HCT116 (cell line): ENCODE results near the gene FHOD1. TPM values are rescaled to one million over a fixed set of nuclear protein-coding genes. Genes with fewer than 3 reads are reported as not detected.
A peak's percentile ranks its signal among the peaks of the same experiment; 100 is the strongest.

Experiments
- ATAC-seq: fragments of 200-7000 bp; cut with Tn5 transposase; 2 replicates; pipeline ENCODE4 v1.9.1; 2020; ENCODE audit warnings: mild to moderate bottlenecking, moderate library complexity
- BruUV-seq: library from RNA; stranded (reverse); fragments of 400-500 nt; replicated peaks from 2 replicates; lab custom pipeline; 2021; lab: Mats Ljungman, UMichigan
- CTCF ChIA-PET: fragments of 300-600 bp; sonication (Branson Sonifier 250); formaldehyde crosslinking; loops from one replicate; lab custom pipeline; 2021; ENCODE audit warnings: antibody characterized with exemption; lab: Charles Lee
- POLR2A ChIA-PET: fragments of 300-600, 350-600 bp; sonication (Branson Sonifier 250); formaldehyde crosslinking; loops from one replicate; lab custom pipeline; 2021; ENCODE audit warnings: antibody characterized with exemption; lab: Charles Lee
- RAD21 ChIA-PET, 2 experiments: fragments of 300-600 bp; sonication (Branson Sonifier 250); formaldehyde crosslinking; loops; one replicate each; lab custom pipeline; 2023; ENCODE audit warnings: low total read pairs in 2 of 2; ENCODE audit not compliant: uncharacterized antibody in 2 of 2, unreplicated experiment in 2 of 2, low non-redundant PET in 1 of 2; lab: Charles Lee
- DNase-seq: peaks from one replicate; pipeline ENCODE4 v3.0.0-alpha.2; 2010; ENCODE audit warnings: low read depth, low spot score
- H2AFZ ChIP-seq: fragments of 200-600 bp; shearing (Covaris generic), sonication (generic); 2 replicates; pipeline ENCODE4 v1.6.1; 2017; ENCODE audit warnings: low read depth, mixed run types, mixed read lengths, antibody characterized with exemption, low read length; ENCODE audit not compliant: poor library complexity, severe bottlenecking
- H3K27ac ChIP-seq: 2 replicates; pipeline ENCODE4 v1.5.1; 2012; ENCODE audit warnings: low read depth, low read length
- H3K27me3 ChIP-seq: fragments of 200-600 bp; sonication (generic); 2 replicates; pipeline ENCODE4 v1.6.1; 2016; ENCODE audit warnings: mixed run types, low read length, mixed read lengths; ENCODE audit not compliant: insufficient read depth
- H3K36me3 ChIP-seq, 2 experiments: fragments of 200-500 bp in 1 of 2; fragments of 200-600 bp in 1 of 2; sonication (Bioruptor generic) in 1 of 2; sonication (generic) in 1 of 2; 2 replicates each; pipeline versions ENCODE4 v1.5.1 to v1.6.1; 2014 to 2016; ENCODE audit warnings: low read length in 2 of 2, inconsistent platforms in 1 of 2, mixed read lengths in 1 of 2, mixed run types in 1 of 2; ENCODE audit not compliant: insufficient read depth in 2 of 2, control insufficient read depth in 1 of 2
- H3K4me1 ChIP-seq, 2 experiments: fragments of 200-600 bp in 1 of 2; sonication (generic) in 1 of 2; 2 replicates each; pipeline versions ENCODE4 v1.5.1 to v1.6.1; 2012 to 2017; ENCODE audit warnings: low read length in 2 of 2, inconsistent platforms in 1 of 2, mild to moderate bottlenecking in 1 of 2, mixed read lengths in 1 of 2, mixed run types in 1 of 2, moderate library complexity in 1 of 2; ENCODE audit not compliant: insufficient read depth in 2 of 2, control insufficient read depth in 1 of 2
- H3K4me2 ChIP-seq: fragments of 200-600 bp; sonication (generic); 2 replicates; pipeline ENCODE4 v1.6.1; 2017; ENCODE audit warnings: mixed run types, low read length, mixed read lengths
- H3K4me3 ChIP-seq, 2 experiments: fragments of 200-600 bp in 1 of 2; sonication (generic) in 1 of 2; replicated peaks in 1 of 2; 2 replicates each; pipeline ENCODE4 v1.5.1; 2011 to 2016; ENCODE audit warnings: low read length in 2 of 2, control low read depth in 1 of 2, low read depth in 1 of 2, mild to moderate bottlenecking in 1 of 2, mixed read lengths in 1 of 2, mixed run types in 1 of 2
- H3K79me2 ChIP-seq: fragments of 200-600 bp; sonication (generic); 2 replicates; pipeline ENCODE4 v1.6.1; 2017; ENCODE audit warnings: mild to moderate bottlenecking, mixed run types, low read length, moderate library complexity, mixed read lengths; ENCODE audit not compliant: insufficient read depth
- H3K9ac ChIP-seq: fragments of 200-600 bp; sonication (generic); 2 replicates; pipeline ENCODE4 v1.6.1; 2016; ENCODE audit warnings: low read length, mixed read lengths
- H3K9me2 ChIP-seq: fragments of 200-600 bp; sonication (generic), shearing (Covaris generic); 2 replicates; pipeline ENCODE4 v1.6.1; 2017; ENCODE audit warnings: mixed run types, mild to moderate bottlenecking, moderate library complexity; ENCODE audit not compliant: insufficient read depth
- H3K9me3 ChIP-seq, 2 experiments: fragments of 200-500 bp in 1 of 2; fragments of 200-600 bp in 1 of 2; sonication (Bioruptor generic) in 1 of 2; sonication (generic) in 1 of 2; 2 replicates each; pipeline ENCODE4 v1.6.1; 2014 to 2017; ENCODE audit warnings: low read length in 2 of 2, mixed read lengths in 2 of 2, inconsistent platforms in 1 of 2, low read depth in 1 of 2, mild to moderate bottlenecking in 1 of 2, mixed run types in 1 of 2, moderate library complexity in 1 of 2; ENCODE audit not compliant: control insufficient read depth in 1 of 2, insufficient read depth in 1 of 2
- H4K20me1 ChIP-seq: fragments of 200-600 bp; sonication (generic), shearing (Covaris generic); 2 replicates; pipeline ENCODE4 v1.6.1; 2017; ENCODE audit warnings: mixed run types, mild to moderate bottlenecking, moderate library complexity; ENCODE audit not compliant: insufficient read depth
- CTCF ChIP-seq, 3 experiments: fragments of 200-600 bp in 1 of 3; sonication (generic) in 1 of 3; IDR thresholded peaks in 2 of 3; conservative IDR thresholded peaks in 1 of 3; 2 replicates each; pipeline ENCODE4 v1.5.1; 2012 to 2017; ENCODE audit warnings: low read depth in 2 of 3, low read length in 2 of 3, antibody characterized with exemption in 1 of 3, borderline replicate concordance in 1 of 3, control low read depth in 1 of 3, mild to moderate bottlenecking in 1 of 3, mixed read lengths in 1 of 3, mixed run types in 1 of 3, moderate library complexity in 1 of 3; ENCODE audit not compliant: insufficient read depth in 1 of 3
- EGR1 ChIP-seq: IDR thresholded peaks from 2 replicates; pipeline ENCODE4 v1.6.1; 2012; ENCODE audit warnings: low read depth
- FOSL1 ChIP-seq: IDR thresholded peaks from 2 replicates; pipeline ENCODE4 v1.6.1; 2012; ENCODE audit warnings: low read depth
- POLR2A ChIP-seq: IDR thresholded peaks from 2 replicates; pipeline ENCODE4 v1.7.0; 2011; ENCODE audit warnings: borderline replicate concordance; ENCODE audit not compliant: insufficient read depth, insufficient read length; ENCODE audit errors: extremely low read depth
- POLR2AphosphoS5 ChIP-seq: IDR thresholded peaks from 2 replicates; pipeline ENCODE4 v1.6.1; 2011; ENCODE audit warnings: mild to moderate bottlenecking, low read depth, low read length, moderate library complexity
- RAD21 ChIP-seq: IDR thresholded peaks from 2 replicates; pipeline ENCODE4 v1.6.1; 2012; ENCODE audit warnings: low read depth, mild to moderate bottlenecking
- SRF ChIP-seq: IDR thresholded peaks from 2 replicates; pipeline ENCODE4 v1.6.1; 2012; ENCODE audit warnings: low read depth
- TCF7L2 ChIP-seq: IDR thresholded peaks from 2 replicates; pipeline ENCODE4 v1.7.0; 2011; ENCODE audit warnings: borderline replicate concordance, inconsistent platforms; ENCODE audit not compliant: insufficient read depth, insufficient read length; ENCODE audit errors: extremely low read depth
- YY1 ChIP-seq: IDR thresholded peaks from 2 replicates; pipeline ENCODE4 v1.6.1; 2011; ENCODE audit warnings: low read length, low read depth, moderate library complexity, mild to moderate bottlenecking; ENCODE audit not compliant: insufficient replicate concordance; ENCODE audit errors: extremely low read depth
- ZFX ChIP-seq: fragments of 450-650 bp; IDR thresholded peaks from 2 replicates; pipeline ENCODE4 v1.6.1; 2017
- intact Hi-C: fragments of 100-400 bp; cut with micrococcal nuclease; formaldehyde crosslinking; loops from 2 replicates; pipeline ENCODE4 v1.10.0; 2022
- total RNA-seq: library from RNA; stranded (reverse); gene quantifications from one replicate; pipeline ENCODE4 v1.2.1, GENCODE V29; 2021; ENCODE audit not compliant: unreplicated experiment
- TF ChIP-seq, protein P1 (sequence below): IDR thresholded peaks from 2 replicates; pipeline ENCODE4 v1.6.1; 2012

Gene FHOD1
- total RNA-seq, 1 experiment from 2014 or later = 69.2 TPM

DNA sequence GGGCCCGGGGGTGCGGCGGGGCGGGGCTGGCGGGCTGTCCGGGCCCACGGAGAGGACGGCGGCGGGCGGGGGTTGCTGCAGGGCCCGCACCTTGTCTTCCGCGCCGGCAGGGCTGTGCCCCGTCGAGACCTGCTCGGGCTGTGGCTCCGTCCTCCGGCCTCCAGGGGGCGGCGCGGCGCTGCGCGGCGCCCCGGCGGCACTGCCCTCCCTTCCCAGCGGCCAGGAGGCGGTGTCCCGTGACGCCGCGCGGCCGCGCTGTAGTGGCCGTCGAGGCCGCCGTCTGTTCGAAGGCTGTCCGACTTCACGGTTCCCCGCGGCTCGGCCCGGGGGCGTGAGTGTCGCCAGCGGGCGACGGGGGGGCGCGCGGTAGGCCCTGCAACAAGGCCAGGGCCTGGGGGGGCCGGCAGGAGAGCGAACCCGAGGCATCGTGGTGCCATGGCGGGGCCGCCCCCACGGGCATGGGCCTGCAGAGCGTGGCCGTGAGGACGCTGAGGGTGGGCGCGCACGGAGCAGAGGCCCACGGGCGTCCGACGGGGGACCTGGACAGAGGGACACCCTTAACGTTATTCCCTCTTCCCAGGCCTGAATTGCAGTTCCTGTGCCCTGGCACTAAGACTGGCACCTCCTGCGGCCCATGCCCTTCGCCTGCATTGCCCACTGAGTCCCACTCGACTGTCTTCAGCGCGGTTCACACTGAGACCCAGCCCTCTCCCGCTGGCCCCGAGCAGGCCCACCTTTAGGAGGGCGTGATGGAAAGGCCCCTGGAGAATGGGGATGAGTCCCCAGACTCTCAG is 32.2 kb upstream of the FHOD1 start, which contains the start of gene PLEKHG4:
Gene PLEKHG4 (plus strand): TSS at position 237 of the 794 bp plus-strand sequence. CDS start 513 bp downstream, at position 750.
- H3K9me2 ChIP-seq = no peaks in the 10 kb centered on the region
- H3K27ac ChIP-seq = peak within 1 kb of the TSS; percentile 91
- ATAC-seq (peak; percentile 84), DNase-seq (peak; percentile 52)
- H3K27me3 ChIP-seq = no peaks in the 10 kb centered on the region
- H4K20me1 ChIP-seq = no peaks in the 10 kb centered on the region
- no peak within 1 kb of the TSS for H2AFZ ChIP-seq
- peak within 1 kb of the TSS; percentile 88 for H3K9ac ChIP-seq
- peaks cover 28 to 39% of the 10 kb centered on the region in 2 experiments for H3K4me1 ChIP-seq
- peaks cover 31% of the 10 kb centered on the region for H3K79me2 ChIP-seq
- TF ChIP-seq POLR2AphosphoS5 (peak; percentile 82), TCF7L2 (peak; percentile 61), YY1 (peak; percentile 78), CTCF (IDR thresholded peaks at IDR 0.05 in 2 of 3, conservative IDR thresholded peaks at IDR 0.05 in 1 of 3; ENCODE audit: borderline replicate concordance in 1 of 3, insufficient read depth in 1 of 3, low read depth in 2 of 3, low read length in 2 of 3) (peak in 2 of 3 experiments; percentile 62 to 79; a peak in 4 of 6 replicates), RAD21 (no peak), FOSL1 (no peak), ZFX (peak; percentile 93), EGR1 (no peak), POLR2A (peak; percentile 33), SRF (no peak)
- TF ChIP-seq, protein P1, sequence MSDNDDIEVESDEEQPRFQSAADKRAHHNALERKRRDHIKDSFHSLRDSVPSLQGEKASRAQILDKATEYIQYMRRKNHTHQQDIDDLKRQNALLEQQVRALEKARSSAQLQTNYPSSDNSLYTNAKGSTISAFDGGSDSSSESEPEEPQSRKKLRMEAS = no peak
- no peaks in the 10 kb centered on the region for H3K9me3 ChIP-seq
- peaks cover 6 to 19% of the 10 kb centered on the region in 2 experiments; a peak in 2 of 4 replicates for H3K36me3 ChIP-seq
- POLR2A ChIA-PET = interaction anchor here (2.7 kb wide), 1 partner anchor 10 kb away, joined by 8 read pairs; no protein-coding TSS in a partner anchor
- CTCF ChIA-PET = interaction anchor here (1.2 to 3.2 kb wide), 2 partner anchors 19 to 262 kb away, joined by 3 to 22 read pairs; no protein-coding TSS in a partner anchor
- H3K4me2 ChIP-seq = peak within 1 kb of the TSS; percentile 96
- H3K4me3 ChIP-seq = peak within 1 kb of the TSS; percentile 86 to 87
- RAD21 ChIA-PET = interaction anchor here in 1 of 2 experiments (1.5 kb wide), 1 partner anchor 19 kb away, joined by 4 read pairs; no protein-coding TSS in a partner anchor
- intact Hi-C loops = loop anchor here (5.0 kb wide), 1 partner anchor 58 kb away; no protein-coding TSS in a partner anchor
- no TSS peak for BruUV-seq
